ENCODE measurements around the gene ESYT3.

Gene ESYT3

GRCh38 chr3:138434875-138435772 is 708 bp downstream of the ESYT3 start:
- no peak for TF ChIP-seq CTCF (IDR thresholded peaks at IDR 0.05; ENCODE audit: borderline replicate concordance, control extremely low read depth, extremely low read depth, insufficient read depth, missing control alignments)
- DNase-seq (ENCODE audit: low spot score), result no peak
- in situ Hi-C loops (cut with MboI; ENCODE audit: low sequenced_read_pairs, unreplicated experiment), result no loop called here

- in situ Hi-C loops (cut with MboI; ENCODE audit: low sequenced_read_pairs, unreplicated experiment), result no loop called here
- no peak for TF ChIP-seq CTCF (IDR thresholded peaks at IDR 0.05; ENCODE audit: borderline replicate concordance, control extremely low read depth, extremely low read depth, insufficient read depth, missing control alignments)
- DNase-seq (ENCODE audit: low spot score), result no peak
Observed at GRCh38 chr3:138435840-138436239, 1.4 kb downstream of the ESYT3 start.

GRCh38 chr3:138437281-138437680 is 2.9 kb downstream of the ESYT3 start:
- no peak for TF ChIP-seq CTCF (IDR thresholded peaks at IDR 0.05; ENCODE audit: borderline replicate concordance, control extremely low read depth, extremely low read depth, insufficient read depth, missing control alignments)

GRCh38 chr3:138438896-138439295 is 4.5 kb downstream of the ESYT3 start:
- in situ Hi-C loops (cut with MboI; ENCODE audit: low sequenced_read_pairs, unreplicated experiment), result no loop called here
- no peak for TF ChIP-seq CTCF (IDR thresholded peaks at IDR 0.05; ENCODE audit: borderline replicate concordance, control extremely low read depth, extremely low read depth, insufficient read depth, missing control alignments)

More at GRCh38 chr3:138437281-138437680, 2.9 kb downstream of the ESYT3 start:
- in situ Hi-C loops (cut with MboI; ENCODE audit: low sequenced_read_pairs, unreplicated experiment), result no loop called here
- no peak for DNase-seq (ENCODE audit: low spot score)

GRCh38 chr3:138439646-138440045 is 5.2 kb downstream of the ESYT3 start:
- no peak for TF ChIP-seq CTCF (IDR thresholded peaks at IDR 0.05; ENCODE audit: borderline replicate concordance, control extremely low read depth, extremely low read depth, insufficient read depth, missing control alignments)
- in situ Hi-C loops (cut with MboI; ENCODE audit: low sequenced_read_pairs, unreplicated experiment), result no loop called here
- DNase-seq (ENCODE audit: low spot score), result no peak

More at GRCh38 chr3:138438896-138439295, 4.5 kb downstream of the ESYT3 start:
- no peak for DNase-seq (ENCODE audit: low spot score)

- no peak for DNase-seq (ENCODE audit: low spot score)
- TF ChIP-seq CTCF (IDR thresholded peaks at IDR 0.05; ENCODE audit: borderline replicate concordance, control extremely low read depth, extremely low read depth, insufficient read depth, missing control alignments), result no peak
- in situ Hi-C loops (cut with MboI; ENCODE audit: low sequenced_read_pairs, unreplicated experiment), result no loop called here
Observed at GRCh38 chr3:138440121-138440521, 5.7 kb downstream of the ESYT3 start.
